Spleen (tissue), 11 donors: ENCODE data around the gene SPACA6. TPM values are rescaled to one million over a fixed set of nuclear protein-coding genes. Genes with fewer than 3 reads are reported as not detected.

ENCODE experiments used
- DNase-seq: peaks from one replicate; pipeline ENCODE4 v3.0.0-alpha.2; 2020
- H3K27ac ChIP-seq, 8 donors: fragments of 200-600 bp; sonication (generic) in 7 of 8; 1 replicate in 4 of 8; 2 replicates in 4 of 8; pipeline versions ENCODE4 v1.5.0 to v1.8.0; 2016 to 2021; ENCODE audit warnings: inconsistent platforms in 4 of 8, mild to moderate bottlenecking in 4 of 8, moderate library complexity in 1 of 8
- H3K27me3 ChIP-seq, 7 donors: fragments of 200-600 bp; sonication (generic) in 6 of 7; replicated peaks in 1 of 7; 1 replicate in 4 of 7; 2 replicates in 3 of 7; pipeline versions ENCODE4 v1.5.0 to v1.8.0; 2016 to 2021; ENCODE audit warnings: inconsistent platforms in 3 of 7, mild to moderate bottlenecking in 1 of 7
- H3K36me3 ChIP-seq, 6 donors: fragments of 200-600 bp; sonication (generic) in 5 of 6; 1 replicate in 4 of 6; 2 replicates in 2 of 6; pipeline versions ENCODE4 v1.5.0 to v1.8.0; 2016 to 2021; ENCODE audit warnings: inconsistent platforms in 2 of 6
- H3K4me1 ChIP-seq, 6 donors: fragments of 200-600 bp; sonication (generic) in 5 of 6; 1 replicate in 3 of 6; 2 replicates in 3 of 6; pipeline versions ENCODE4 v1.5.0 to v1.8.0; 2016 to 2021; ENCODE audit warnings: inconsistent platforms in 3 of 6
- H3K4me3 ChIP-seq, 8 donors: fragments of 200-600 bp; sonication (generic) in 7 of 8; 1 replicate in 4 of 8; 2 replicates in 4 of 8; pipeline versions ENCODE4 v1.5.0 to v1.8.0; 2016 to 2021; ENCODE audit warnings: inconsistent platforms in 4 of 8, mild to moderate bottlenecking in 4 of 8, moderate library complexity in 2 of 8
- H3K9me3 ChIP-seq, 8 donors: fragments of 200-600 bp; sonication (generic) in 7 of 8; 1 replicate in 4 of 8; 2 replicates in 4 of 8; pipeline versions ENCODE4 v1.5.0 to v1.8.0; 2016 to 2021; ENCODE audit warnings: inconsistent platforms in 4 of 8
- CTCF ChIP-seq, 11 experiments: fragments of 200-600 bp in 7 of 11; fragments of 450-650 bp in 4 of 11; sonication (generic) in 4 of 11; IDR thresholded peaks in 8 of 11; conservative IDR thresholded peaks in 3 of 11; 1 replicate in 7 of 11; 2 replicates in 4 of 11; pipeline versions ENCODE4 v1.4.0 to v1.8.0; 2016 to 2021; ENCODE audit warnings: antibody characterized with exemption in 11 of 11, inconsistent platforms in 4 of 11, mild to moderate bottlenecking in 1 of 11
- POLR2A ChIP-seq, 3 donors: fragments of 450-650 bp; IDR thresholded peaks; one replicate each; pipeline ENCODE4 v1.5.1; 2017; ENCODE audit warnings: antibody characterized with exemption in 3 of 3, mild to moderate bottlenecking in 1 of 3
- POLR2AphosphoS5 ChIP-seq, 3 donors: sonication (generic); formaldehyde crosslinking; IDR thresholded peaks; one replicate each; pipeline ENCODE4 v1.5.1; 2017; ENCODE audit warnings: antibody characterized with exemption in 3 of 3
- WGBS, 5 donors: extraction: QIAGEN DNeasy Blood & Tissue Kit in 3 of 5; methylation state at CpG; one replicate each; pipeline versions ENCODE4 v1.1.5 to v1.1.7; 2013 to 2018; 5-methylcytosine and 5-hydroxymethylcytosine counted together
- intact Hi-C: fragments of 100-400 bp; cut with DNase I; formaldehyde crosslinking; loops from one replicate; pipeline ENCODE4 v1.15.0; 2023; ENCODE audit warnings: low total_unique reads
- polyA plus RNA-seq, 3 donors: library from polyadenylated mRNA; stranded (reverse); fragments of 200-250 nt; gene quantifications; one replicate each; pipeline ENCODE4 v1.2.1, GENCODE V29; 2013
- total RNA-seq, 7 donors: library from RNA; depleted of rRNA in 3 of 7; stranded (reverse); fragments of >200 nt in 3 of 7; fragmentation: NEBNext Ultra II Directional in 4 of 7; extraction: Animal tissue kit (Norgen Biotek cat#: 25700) in 4 of 7; gene quantifications; one replicate each; pipeline versions ENCODE4 v1.1.0 to v1.2.1, GENCODE V29; 2016 to 2021
- donor health status: healthy with polysubstance abuse.
- donor health status: DM: no; HTN: no; CAD: no; lungs with moderate emphysema.
- donor health status: DM: no; HTN: no; CAD: no.
- donor health status: Bipolar disorder and iron deficiency.
- donor health status: healthy.
- donor health status: DM: no; HTN: no; CAD: no.
- donor health status: DM: yes; HTN: yes; CAD: no.

SPACA6 gene
- total and polyA plus RNA-seq, 10 donors: 9.6 to 44.2 (median 20.2) TPM

GRCh38 chr19:51681286-51681941, 11.7 kb upstream of the SPACA6 start:
- 52 to 61% (median 54%) methylated on average over 3 of the region's 3 CpGs for WGBS, 5 donors
- H3K27me3 ChIP-seq: peaks cover 0 to 48% (median 0%) of the 10 kb centered on the region in 7 donors
- H3K9me3 ChIP-seq: peaks cover 0 to 12% (median 0%) of the 10 kb centered on the region in 8 donors
- H3K36me3 ChIP-seq: no peaks in the 10 kb centered on the region
- intact Hi-C loops: no loop called here
- H3K4me3 ChIP-seq: no peak overlapping the region
- H3K27ac ChIP-seq: peak overlapping the region in 4 of 8 donors; percentile 28 to 49 (median 39)
- DNase-seq: no peak
- no peak for TF ChIP-seq POLR2A (IDR thresholded peaks at IDR 0.05)
- TF ChIP-seq CTCF (IDR thresholded peaks at IDR 0.05 in 8 of 11, conservative IDR thresholded peaks at IDR 0.05 in 3 of 11): no peak
- peak in 1 of 3 donors; percentile 64 for TF ChIP-seq POLR2AphosphoS5 (IDR thresholded peaks at IDR 0.05)
- H3K4me1 ChIP-seq: peaks cover 0 to 4% (median 0%) of the 10 kb centered on the region in 6 donors

GRCh38 chr19:51686171-51686570, 7.0 kb upstream of the SPACA6 start:
- intact Hi-C loops: no loop called here

GRCh38 chr19:51687791-51688670, 5.1 kb upstream of the SPACA6 start:
- no peak for TF ChIP-seq POLR2A (IDR thresholded peaks at IDR 0.05)
- peak; percentile 34 to 63 (median 51) for TF ChIP-seq POLR2AphosphoS5 (IDR thresholded peaks at IDR 0.05)
- peak; percentile 77 for DNase-seq
- intact Hi-C loops: no loop called here
- peak overlapping the region in 7 of 8 donors; percentile 70 to 93 (median 87) for H3K27ac ChIP-seq
- WGBS, 5 donors: 18 to 28% (median 27%) methylated on average over 22 of the region's 22 CpGs
- H3K27me3 ChIP-seq: peaks cover 0 to 70% (median 20%) of the 10 kb centered on the region in 7 donors
- peaks cover 3 to 66% (median 41%) of the 10 kb centered on the region in 6 donors for H3K4me1 ChIP-seq
- H3K4me3 ChIP-seq: peak overlapping the region in 6 of 8 donors; percentile 2 to 84 (median 68)
- peaks cover 0 to 12% (median 0%) of the 10 kb centered on the region in 8 donors for H3K9me3 ChIP-seq
- H3K36me3 ChIP-seq: peaks cover 0 to under 1% (median 0%) of the 10 kb centered on the region in 6 donors

More at GRCh38 chr19:51686171-51686570, 7.0 kb upstream of the SPACA6 start:
- Histone ChIP-seq H3K4me3 (no peak overlapping the region), H3K27me3 (peaks cover 0 to 55% (median 20%) of the 10 kb centered on the region in 7 donors), H3K4me1 (peaks cover 0 to 47% (median 29%) of the 10 kb centered on the region in 6 donors), H3K27ac (no peak overlapping the region), H3K36me3 (no peaks in the 10 kb centered on the region), H3K9me3 (peaks cover 0 to 12% (median 0%) of the 10 kb centered on the region in 8 donors)
- TF ChIP-seq POLR2AphosphoS5 (IDR thresholded peaks at IDR 0.05) (no peak), CTCF (IDR thresholded peaks at IDR 0.05 in 8 of 11, conservative IDR thresholded peaks at IDR 0.05 in 3 of 11) (no peak), POLR2A (IDR thresholded peaks at IDR 0.05) (no peak)
- no peak for DNase-seq
- WGBS, 5 donors: 68 to 86% (median 77%) methylated on average over 2 of the region's 2 CpGs

- TF ChIP-seq POLR2A (IDR thresholded peaks at IDR 0.05) (no peak), POLR2AphosphoS5 (IDR thresholded peaks at IDR 0.05) (peak; percentile 69 to 77 (median 74)), CTCF (IDR thresholded peaks at IDR 0.05 in 8 of 11, conservative IDR thresholded peaks at IDR 0.05 in 3 of 11) (peak in 4 of 11 experiments; percentile 16 to 55 (median 26))
- H3K4me1 ChIP-seq: peaks cover 3 to 75% (median 44%) of the 10 kb centered on the region in 6 donors
- H3K9me3 ChIP-seq: peaks cover 0 to 12% (median 0%) of the 10 kb centered on the region in 8 donors
- intact Hi-C loops: no loop called here
- DNase-seq: peak; percentile 84
- peak overlapping the region; percentile 55 to 84 (median 68) for H3K4me3 ChIP-seq
- H3K27ac ChIP-seq: peak overlapping the region; percentile 75 to 93 (median 86)
- H3K36me3 ChIP-seq: peaks cover 0 to 6% (median 0%) of the 10 kb centered on the region in 6 donors
- 1 to 2% (median 1%) methylated on average over 23 to 58 of the region's 63 CpGs for WGBS, 5 donors
- peaks cover 0 to 69% (median 20%) of the 10 kb centered on the region in 7 donors for H3K27me3 ChIP-seq
Measured at GRCh38 chr19:51688671-51689571, 4.2 kb upstream of the SPACA6 start.
